HG03432 (cell line): ENCODE measurements around the gene C1QTNF9.
"Not testable (repeated sequence)": the region's sequence is repeated elsewhere in the genome, so short reads cannot be mapped to it uniquely, and the experiment has no call there.

Experiments
- ATAC-seq: cut with Tn5 transposase; IDR thresholded peaks from one replicate; pipeline ENCODE4 v1.9.1; 2021; ENCODE audit warnings: mild to moderate bottlenecking, moderate library complexity; ENCODE audit not compliant: unreplicated experiment

C1QTNF9 gene

DNA sequence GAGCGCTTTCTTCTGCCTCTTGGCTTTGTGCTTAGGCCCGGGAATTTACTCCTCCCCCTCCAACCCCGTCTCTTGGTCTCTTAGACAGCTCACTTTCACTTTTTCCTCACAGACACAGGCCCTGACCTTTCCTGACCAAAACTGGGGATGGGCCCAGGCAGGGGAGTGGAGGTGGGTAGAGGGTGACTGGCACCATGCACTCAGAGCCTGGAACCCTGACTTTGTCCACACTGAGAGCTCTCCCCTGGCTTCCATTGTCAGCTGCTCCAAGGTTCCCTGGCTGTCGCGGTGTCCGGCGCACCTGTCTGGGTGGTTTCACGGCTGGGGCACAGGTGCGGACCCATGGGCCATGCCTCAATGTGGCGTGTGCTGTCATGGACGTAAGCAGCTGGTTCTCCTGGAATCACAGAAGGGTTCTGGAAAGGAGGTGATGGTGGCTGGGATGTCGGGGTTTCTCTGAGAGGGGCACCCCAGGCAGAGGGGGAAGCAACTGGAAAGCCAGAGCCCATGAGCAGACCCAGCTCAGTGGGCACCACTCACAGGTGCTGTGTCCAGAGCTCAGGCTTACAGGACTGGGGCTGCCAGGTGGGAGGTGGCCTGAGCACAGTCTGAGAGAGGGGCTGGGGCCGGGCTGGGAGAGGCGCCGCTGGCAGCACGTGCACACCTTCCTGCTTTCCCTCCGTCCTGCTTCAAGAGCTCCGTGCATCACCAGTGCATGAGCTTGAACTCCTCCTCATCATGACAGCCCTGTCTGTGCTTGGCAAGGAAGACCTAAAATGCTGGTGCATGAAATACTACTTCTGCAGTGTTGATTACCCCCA lies 28.0 kb upstream of the C1QTNF9 start:
- no peak for ATAC-seq

DNA sequence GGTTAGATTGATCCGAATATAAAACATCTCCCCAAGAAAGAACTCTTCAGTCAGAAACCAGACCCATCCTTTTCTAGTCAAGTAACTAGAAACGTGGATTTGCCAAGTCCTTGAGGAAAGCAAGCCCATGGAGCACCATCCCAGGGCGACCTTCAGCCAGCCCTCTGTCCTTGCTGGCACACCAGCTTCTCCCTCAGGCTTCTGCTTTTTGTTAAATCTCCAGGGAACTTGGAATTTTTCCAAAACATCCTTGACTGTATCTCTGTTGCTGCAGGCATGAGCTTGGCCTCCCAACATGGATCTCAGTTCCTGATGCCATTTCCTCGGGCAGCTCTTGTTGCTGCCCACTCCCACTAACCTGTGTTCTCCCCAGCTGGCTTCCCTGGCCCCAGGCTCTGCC lies 27.1 kb upstream of the C1QTNF9 start:
- ATAC-seq: no peak

DNA sequence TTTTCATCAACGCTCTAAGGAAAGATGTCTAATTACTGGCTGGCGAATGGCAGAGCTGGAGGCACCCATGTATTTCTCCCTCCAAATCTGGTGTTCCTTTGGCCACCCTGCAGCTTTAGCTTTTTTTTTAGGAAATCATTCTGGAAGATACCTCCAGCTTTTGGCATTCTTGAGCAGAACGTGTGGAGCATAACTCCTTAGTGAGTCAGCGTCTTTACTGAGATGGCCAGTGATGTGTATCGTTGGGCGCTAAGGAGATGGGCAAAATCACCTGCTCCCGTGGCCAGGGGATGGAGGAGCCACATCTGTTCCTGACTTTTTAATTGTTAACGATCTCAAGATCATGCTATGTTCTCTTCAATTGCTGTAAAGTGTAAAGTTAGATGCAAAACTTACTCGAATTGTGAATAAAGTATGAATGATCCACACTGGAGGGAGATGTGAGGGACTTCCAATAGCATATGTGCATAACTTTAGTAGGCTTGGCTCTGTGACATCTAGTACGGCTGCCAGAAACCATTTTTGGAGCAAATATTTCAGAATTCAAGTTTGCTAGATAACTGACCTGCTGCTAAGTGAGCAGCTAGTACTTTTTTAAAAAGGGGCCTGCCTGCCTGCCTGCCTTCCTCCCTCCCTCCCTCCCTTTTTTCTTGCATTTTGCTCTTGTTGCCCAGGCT lies 24.4 kb upstream of the C1QTNF9 start:
- no peak for ATAC-seq

DNA sequence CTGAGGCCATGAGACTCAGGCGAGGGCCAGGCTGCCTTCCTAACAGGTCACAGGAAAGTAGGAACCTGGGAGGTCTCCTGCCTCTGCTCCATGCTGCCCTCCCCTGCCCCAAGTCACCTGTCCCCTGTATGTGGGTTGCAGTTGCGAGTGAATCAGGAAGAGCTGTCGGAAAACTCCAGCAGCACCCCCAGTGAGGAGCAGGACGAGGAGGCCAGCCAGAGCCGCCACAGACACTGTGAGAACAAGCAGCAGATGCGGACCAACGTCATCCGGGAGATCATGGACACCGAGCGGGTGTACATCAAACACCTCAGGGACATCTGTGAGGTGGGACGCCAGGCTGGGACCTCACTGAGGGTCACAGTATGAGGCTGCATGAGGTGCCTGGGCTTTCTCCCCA lies 22.8 kb upstream of the C1QTNF9 start:
- no peak for ATAC-seq

DNA sequence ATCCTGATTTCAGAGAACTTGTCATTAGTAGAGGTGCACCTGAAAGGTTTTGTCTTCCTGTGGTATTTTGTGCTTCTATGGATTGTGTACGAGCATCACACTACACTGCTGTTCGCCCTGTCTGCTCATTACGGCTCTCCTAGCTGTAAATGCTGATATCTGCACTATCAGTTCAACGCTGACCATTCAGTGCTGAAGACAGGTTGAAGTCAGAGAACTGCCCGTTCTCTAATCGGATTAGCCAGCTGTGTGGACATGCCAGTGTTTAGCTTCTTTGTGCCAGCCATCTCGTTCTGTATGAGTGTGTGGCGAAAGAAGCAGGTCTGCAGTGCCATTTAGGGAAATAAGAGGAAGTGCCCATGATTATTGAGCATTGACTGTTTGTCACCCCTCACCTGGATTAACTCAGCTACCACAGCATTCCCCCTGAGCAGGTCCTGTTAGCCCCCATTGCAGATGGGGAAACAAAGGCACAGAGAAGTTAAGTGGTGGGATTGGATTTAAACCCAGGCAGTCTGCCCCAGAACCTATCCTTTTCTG lies 21.6 kb upstream of the C1QTNF9 start:
- no peak for ATAC-seq

GRCh38 chr13:24288870-24289269 lies 20.5 kb upstream of the C1QTNF9 start:
- ATAC-seq: no peak

DNA sequence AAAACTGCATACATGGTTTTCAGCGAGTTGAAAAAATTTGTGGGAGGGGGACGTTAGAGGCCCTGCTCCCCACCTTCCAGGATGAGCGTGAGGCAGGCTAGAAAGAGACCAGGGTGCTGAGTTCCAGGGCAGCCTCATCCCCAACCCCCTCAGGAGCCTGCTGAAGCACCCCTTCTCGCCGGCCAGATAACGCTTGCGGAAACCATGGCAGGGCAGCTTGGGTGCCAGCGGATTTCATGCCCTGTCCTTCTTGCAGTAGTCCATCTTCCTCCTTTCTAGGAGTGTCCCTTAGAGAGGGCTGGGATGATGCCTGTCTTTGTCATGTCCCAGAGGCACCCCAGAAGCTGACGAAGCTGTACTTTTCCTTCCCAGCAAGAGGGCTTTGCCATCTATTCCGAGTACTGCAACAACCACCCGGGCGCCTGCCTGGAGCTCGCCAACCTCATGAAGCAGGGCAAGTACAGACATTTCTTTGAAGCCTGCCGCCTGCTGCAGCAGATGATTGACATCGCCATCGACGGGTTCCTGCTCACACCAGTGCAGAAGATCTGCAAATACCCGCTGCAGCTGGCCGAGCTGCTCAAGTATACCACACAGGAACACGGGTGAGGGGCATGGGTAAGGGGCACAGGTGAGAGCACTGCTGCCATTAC lies 19.0 kb upstream of the C1QTNF9 start:
- no peak for ATAC-seq

DNA sequence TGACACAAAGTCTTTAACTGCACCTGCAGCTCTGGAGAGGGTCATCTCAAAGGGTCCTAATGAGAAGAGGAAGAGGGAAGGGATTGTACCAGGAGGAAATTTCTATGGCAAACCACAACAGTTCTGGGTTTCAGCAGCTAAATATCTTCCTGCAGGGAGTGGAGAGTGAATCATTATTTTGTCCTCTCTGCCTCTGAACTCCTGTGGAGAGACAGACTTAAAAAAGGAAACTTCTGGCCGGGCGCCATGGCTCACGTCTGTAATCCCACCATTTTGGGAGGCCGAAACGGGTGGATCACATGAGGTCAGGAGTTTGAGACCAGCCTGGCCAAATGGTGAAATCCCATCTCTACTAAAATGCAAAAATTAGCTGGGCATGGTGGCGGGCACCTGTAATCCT lies 16.9 kb upstream of the C1QTNF9 start:
- no peak for ATAC-seq

DNA sequence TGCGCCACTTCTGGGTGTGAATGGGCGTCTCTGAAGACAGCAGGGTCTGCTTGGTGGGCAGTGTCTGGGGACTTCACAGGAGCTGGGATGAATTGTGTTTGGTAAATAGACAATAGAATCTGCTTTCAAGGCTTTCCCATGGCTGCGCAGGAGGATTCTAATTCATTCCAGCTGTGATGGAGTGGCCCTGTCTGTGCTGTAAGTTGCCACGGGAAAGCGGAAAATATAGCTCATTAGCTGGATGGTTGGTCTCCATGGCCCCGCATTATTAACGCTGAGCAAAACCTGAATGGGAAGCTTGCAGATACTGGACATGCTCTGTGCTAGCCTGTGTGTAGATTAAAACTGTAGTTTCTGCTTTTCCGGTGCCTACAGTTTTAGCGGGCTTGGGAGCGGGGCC lies 15.6 kb upstream of the C1QTNF9 start:
- no peak for ATAC-seq

DNA sequence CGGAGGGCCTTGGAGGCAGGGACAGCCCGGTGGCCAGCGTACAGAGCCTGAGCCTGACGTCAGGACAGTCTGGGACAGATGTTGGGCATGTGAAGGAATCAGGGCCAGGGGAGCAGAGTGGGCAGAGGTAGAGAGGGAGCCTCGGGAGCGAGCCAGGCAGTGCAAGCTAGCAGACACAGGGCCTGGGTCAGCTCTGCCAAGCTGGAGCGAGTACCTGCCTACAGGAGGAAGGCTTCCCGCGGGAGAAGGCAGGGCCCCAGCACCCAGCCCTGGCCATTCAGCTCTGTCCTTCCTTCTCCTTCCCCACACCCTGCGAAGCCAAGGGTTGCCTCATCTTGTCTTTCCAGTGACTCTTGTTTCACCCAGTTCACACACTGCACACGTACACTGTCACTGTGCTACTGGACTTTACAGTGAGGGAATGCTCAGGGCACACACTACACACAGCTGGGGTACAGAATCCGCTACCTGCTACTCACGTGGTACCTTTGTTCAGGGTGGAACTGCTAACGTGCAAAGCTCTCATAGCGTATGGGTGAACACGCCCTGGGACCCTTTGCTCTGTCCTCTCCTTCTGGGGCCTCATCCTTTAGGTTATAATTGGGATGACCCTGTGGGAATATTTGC lies 9.8 kb upstream of the C1QTNF9 start:
- no peak for ATAC-seq

DNA sequence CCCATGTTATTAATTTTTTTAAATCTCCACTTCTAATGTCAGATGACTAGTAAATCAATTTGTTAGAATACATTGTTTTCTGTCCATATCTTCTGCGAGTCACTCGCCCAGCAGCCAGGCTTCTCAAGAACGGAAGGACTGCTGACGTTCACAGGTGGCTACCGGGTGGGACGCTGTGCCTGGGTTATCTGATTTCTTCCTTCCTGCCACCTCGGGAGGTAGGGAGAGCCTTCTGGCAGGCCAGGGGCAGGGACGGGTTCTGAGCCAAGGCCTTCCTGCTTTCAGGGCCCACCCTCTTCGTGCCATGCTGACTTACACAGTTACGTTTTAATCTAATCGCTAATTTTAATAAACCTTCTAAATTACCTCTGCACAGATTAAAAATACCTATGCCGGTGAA lies 7.9 kb upstream of the C1QTNF9 start:
- ATAC-seq: no peak

DNA sequence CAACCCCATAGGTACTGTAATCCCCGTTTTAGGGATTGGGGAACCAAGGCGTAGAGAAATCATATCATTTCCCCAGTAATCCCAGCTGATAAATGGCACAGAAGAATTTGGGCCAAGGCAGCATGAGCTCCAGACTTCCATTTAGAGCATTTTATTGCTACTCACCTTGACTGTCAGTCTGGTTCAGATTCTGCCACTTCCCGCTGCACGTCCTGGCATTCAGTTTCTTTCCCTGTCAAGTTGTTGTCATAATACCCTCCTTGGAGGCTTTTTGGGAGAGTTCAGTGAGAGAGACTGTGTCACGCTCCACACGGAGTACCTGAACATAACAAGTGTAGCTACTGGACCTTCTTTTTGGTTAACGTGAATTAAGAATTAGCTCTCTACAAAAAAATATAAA lies 7.5 kb upstream of the C1QTNF9 start:
- no peak for ATAC-seq

GRCh38 chr13:24304620-24305019 lies 4.8 kb upstream of the C1QTNF9 start:
- no peak for ATAC-seq

DNA sequence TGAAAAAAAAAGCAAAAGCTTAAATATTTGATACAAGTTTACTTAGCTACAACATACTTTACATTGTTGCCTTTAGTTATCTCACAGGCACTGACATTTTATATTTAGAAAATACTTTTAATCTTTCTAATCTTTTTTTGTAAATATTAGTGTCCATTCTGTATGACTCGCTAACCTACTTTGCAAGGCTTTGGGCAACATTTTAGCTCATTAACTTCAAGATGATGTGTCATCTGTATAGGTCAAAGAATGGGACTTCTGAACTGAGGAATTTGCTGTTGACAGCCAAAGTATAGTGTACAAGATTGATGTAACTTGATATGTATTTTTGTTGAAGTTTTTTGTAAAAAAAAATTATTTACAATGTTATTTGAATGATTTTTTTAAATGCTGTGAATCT lies 2.7 kb upstream of the C1QTNF9 start:
- no peak for ATAC-seq

- ATAC-seq: no peak
Observed at GRCh38 chr13:24307211-24308067, 1.9 kb upstream of the C1QTNF9 start.

GRCh38 chr13:24308068-24308445 lies 1.3 kb upstream of the C1QTNF9 start:
- no peak for ATAC-seq

GRCh38 chr13:24308488-24309020 lies 826 bp upstream of the C1QTNF9 start:
- ATAC-seq: no peak

GRCh38 chr13:24313439-24313838 lies 4.1 kb downstream of the C1QTNF9 start:
- no peak for ATAC-seq

DNA sequence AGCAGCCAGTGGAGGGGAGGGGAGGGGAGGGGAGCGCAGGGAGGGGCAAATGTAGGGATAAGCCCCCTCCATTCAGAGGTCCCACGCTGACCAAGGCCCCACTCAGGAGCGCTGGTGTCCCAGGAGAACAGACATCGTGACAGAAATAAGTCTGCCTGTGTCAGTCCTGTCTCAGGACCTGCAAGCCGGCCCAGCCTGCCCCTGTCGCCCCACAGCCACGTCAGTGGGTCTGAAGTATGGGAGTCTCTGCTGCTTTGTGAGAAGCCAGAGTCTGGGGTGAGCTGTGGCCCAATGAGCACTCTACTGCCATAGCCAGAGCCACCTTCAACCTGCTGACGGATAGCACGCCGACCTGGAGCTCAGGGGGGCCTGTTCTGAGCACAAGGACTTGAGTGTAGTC lies 8.5 kb downstream of the C1QTNF9 start:
- ATAC-seq: not testable (repeated sequence)

- ATAC-seq: not testable (repeated sequence)
Observed at GRCh38 chr13:24318878-24319277, 9.5 kb downstream of the C1QTNF9 start.
